Measurements from ENCODE around the gene PPFIA2.
"Not testable (repeated sequence)": the region's sequence is repeated elsewhere in the genome, so short reads cannot be mapped to it uniquely, and the experiment has no call there.

PPFIA2 gene

GRCh38 chr12:81659310-81659709 lies 99.8 kb downstream of the PPFIA2 start:
- not testable (repeated sequence) for DNase-seq

- DNase-seq, result peak; percentile 83
These were observed 114.6 kb downstream of the PPFIA2 start for GRCh38 chr12:81644503-81644902.

- DNase-seq, result no peak
These were observed 120.0 kb downstream of the PPFIA2 start for GRCh38 chr12:81639196-81639595.

- DNase-seq, result no peak
These were observed 126.0 kb downstream of the PPFIA2 start for GRCh38 chr12:81633127-81633526.

GRCh38 chr12:81627336-81628189 lies 131.6 kb downstream of the PPFIA2 start:
- DNase-seq, result peak; percentile 91

GRCh38 chr12:81626406-81626805 lies 132.7 kb downstream of the PPFIA2 start:
- DNase-seq, result no peak

GRCh38 chr12:81617915-81618314 lies 141.2 kb downstream of the PPFIA2 start:
- peak; percentile 92 for DNase-seq

GRCh38 chr12:81615026-81615588 lies 144.0 kb downstream of the PPFIA2 start:
- DNase-seq, result no peak

GRCh38 chr12:81610955-81611889 lies 147.9 kb downstream of the PPFIA2 start:
- DNase-seq, result peak; percentile 15

GRCh38 chr12:81597928-81598604 lies 161.1 kb downstream of the PPFIA2 start:
- DNase-seq, result peak; percentile 76

GRCh38 chr12:81596558-81596957 lies 162.6 kb downstream of the PPFIA2 start:
- no peak for DNase-seq

- no peak for DNase-seq
These were observed 167.9 kb downstream of the PPFIA2 start for GRCh38 chr12:81591256-81591655.

- not testable (repeated sequence) for DNase-seq
These were observed 168.4 kb downstream of the PPFIA2 start for GRCh38 chr12:81590703-81591102.

GRCh38 chr12:81588235-81589008 lies 170.7 kb downstream of the PPFIA2 start:
- no peak for DNase-seq

- no peak for DNase-seq
These were observed 173.4 kb downstream of the PPFIA2 start for GRCh38 chr12:81585787-81586186.

- DNase-seq, result no peak
These were observed 185.9 kb downstream of the PPFIA2 start for GRCh38 chr12:81573228-81573627.

GRCh38 chr12:81572411-81572810 lies 186.7 kb downstream of the PPFIA2 start:
- DNase-seq, result no peak

GRCh38 chr12:81570234-81570633 lies 188.9 kb downstream of the PPFIA2 start:
- no peak for DNase-seq

GRCh38 chr12:81564237-81564636 lies 194.9 kb downstream of the PPFIA2 start:
- DNase-seq, result no peak

- DNase-seq, result no peak
These were observed 201.1 kb downstream of the PPFIA2 start for GRCh38 chr12:81558031-81558430.

GRCh38 chr12:81546811-81547210 lies 212.3 kb downstream of the PPFIA2 start:
- no peak for DNase-seq

- no peak for DNase-seq
These were observed 215.5 kb downstream of the PPFIA2 start for GRCh38 chr12:81543621-81544139.
